SK-N-DZ (cell line): ENCODE measurements around the gene KCNQ1OT1.
"Not testable (repeated sequence)": the region's sequence is repeated elsewhere in the genome, so short reads cannot be mapped to it uniquely, and the experiment has no call there.

Source experiments
- DNase-seq: peaks from one replicate; pipeline ENCODE4 v3.0.0-alpha.2; 2015; ENCODE audit warnings: low spot score

KCNQ1OT1 gene

DNA sequence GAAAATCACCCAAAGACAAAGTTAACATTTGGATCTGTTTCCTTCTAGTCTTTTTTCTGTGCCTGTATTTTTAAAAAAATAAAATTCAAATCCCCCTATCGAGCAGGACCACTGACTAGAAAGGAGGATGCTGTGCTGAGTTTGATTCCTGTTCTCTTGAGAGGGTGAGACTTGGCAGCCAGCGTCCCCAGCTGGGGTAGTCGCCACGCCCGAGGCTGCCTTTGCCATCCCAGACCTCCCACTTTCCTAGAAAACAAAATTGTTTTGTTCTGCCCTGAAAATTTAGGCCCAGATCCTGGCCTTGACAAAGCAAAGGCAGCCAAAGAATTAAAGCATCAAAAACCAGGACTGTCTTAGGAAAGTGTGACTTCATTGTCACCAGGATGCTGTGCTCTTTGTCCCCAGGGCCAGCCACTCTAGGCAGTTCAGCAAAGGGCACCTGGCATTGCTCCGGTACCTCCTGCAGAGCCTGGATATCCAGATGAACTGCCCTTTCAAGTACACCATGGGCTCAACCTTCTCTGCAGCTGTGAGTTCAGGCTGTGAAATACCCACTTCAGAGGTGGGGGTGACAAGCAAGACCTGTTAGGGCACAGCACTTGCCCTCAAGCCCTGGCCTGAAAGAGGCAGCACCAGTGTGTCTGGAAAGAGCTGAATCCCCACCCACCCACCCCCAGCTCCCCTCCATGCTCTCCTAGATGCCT is 44.6 kb downstream of the KCNQ1OT1 start:
- no peak for DNase-seq

DNA sequence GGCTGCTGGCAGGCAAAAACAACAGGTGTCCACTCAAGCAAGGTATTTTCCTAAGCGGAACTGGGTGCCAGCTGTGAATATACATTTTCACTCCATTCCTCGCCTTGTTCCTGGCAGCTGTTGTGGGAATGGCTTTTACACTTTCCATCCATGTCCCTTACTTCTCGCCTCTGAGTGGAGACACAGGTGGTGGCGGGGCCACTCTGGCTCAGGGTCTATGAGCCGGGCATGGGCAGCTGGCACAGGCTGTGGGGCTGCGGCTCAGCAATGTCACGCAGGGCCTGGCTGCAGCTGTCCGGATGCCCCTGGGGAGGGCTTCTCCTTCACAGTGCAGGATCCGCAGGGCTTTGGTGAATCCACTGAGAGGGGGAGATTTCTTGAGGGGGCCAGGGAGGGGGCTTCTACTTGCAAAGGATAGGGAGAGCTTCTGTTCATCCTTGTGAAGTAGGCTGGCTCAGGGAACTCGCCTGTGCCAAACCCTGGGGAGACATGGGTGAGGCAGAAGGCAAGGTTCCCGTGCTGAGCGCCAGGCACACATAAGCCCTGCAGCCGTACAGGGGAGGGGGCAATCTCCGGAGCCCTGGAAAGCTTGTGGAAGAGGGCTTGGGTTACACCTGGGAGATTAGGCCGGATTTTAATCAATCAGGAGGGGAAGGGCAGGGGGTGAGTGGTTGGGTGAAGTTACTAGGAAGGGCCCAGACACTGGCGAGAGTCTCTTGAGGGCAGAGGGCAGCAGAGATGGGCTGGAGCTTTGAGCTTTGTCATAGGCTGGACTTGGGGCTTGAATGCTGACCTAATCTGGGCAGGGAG is 45.7 kb downstream of the KCNQ1OT1 start:
- no peak for DNase-seq

DNA sequence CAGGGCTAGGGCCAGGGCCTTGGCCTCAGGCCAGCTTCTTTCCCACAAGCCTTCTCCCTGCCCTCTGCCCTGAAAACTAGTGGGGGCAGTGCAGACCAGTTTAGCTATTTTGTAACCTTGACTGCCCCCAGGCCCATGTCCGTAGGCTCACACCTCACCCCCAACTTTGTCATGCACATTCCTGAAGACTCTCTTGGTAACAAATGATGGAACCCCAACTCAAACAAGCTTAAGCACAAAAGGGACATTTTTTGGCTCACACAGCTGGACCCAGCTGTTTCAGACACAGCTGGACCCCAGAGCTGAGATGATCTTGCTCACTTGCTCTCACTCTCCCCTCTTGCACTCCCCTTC is 46.6 kb downstream of the KCNQ1OT1 start:
- no peak for DNase-seq

DNA sequence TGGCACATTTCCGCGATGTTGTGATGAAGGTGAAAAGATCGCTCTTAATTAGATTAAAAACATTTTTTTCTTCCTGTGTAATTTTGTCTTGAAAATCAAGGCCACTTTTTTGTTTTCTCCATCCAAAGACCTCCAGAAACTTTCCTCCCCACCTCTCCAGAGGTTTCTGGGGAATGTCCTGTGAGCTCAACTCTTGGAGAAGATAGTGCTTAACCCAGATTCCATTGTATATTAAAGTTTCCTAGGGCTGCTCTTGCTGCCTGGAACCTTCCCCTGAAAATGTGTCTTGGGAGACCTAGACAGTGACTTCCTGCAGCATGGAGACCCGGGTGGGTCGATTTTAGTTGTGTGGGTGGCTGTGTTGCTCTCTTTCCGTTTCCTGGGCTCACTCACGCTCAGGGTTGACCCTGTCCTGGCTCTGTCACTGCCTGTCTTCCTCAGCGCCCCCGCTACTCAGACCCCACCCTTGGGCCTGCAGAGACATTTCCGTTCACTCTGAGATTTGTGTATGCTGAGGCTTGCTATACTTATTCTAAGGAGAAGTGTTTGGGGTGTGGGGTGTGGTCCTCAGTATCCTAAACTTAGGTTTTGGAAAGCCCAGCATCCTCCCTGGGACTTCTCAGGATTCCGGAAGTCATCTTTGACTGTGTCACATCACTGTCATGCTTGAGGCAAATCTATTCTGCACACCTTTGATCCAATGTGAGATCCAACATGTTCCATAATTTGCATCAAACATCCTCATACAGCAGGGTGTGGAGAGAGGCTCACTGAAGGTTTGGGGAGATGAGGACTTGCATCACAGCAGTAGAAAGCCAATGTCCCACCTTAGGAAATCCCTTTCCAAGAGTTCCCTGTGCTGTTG is 47.2 kb downstream of the KCNQ1OT1 start:
- no peak for DNase-seq

DNA sequence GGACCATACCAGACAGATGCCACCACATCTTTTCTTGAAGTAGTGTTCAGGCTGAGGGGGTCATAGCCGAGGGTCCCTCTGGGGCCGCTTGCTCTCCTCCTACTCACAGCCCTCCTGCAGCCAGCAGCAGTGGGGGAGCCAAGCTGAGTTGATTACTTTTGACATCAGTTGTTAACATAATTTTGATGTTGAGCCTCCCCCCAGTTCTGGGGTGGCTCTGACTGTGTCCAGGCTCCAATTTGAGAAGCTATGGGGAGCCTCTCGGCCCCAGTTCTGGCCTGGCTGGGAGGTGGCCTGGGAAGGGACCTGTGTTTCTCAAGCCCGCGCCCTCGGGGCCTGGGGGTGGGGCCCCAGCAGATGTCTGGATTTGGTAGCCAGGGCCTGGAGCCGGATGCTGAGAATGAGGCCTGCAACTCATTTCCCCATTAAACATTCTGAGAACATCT is 47.9 kb downstream of the KCNQ1OT1 start:
- DNase-seq = no peak

DNA sequence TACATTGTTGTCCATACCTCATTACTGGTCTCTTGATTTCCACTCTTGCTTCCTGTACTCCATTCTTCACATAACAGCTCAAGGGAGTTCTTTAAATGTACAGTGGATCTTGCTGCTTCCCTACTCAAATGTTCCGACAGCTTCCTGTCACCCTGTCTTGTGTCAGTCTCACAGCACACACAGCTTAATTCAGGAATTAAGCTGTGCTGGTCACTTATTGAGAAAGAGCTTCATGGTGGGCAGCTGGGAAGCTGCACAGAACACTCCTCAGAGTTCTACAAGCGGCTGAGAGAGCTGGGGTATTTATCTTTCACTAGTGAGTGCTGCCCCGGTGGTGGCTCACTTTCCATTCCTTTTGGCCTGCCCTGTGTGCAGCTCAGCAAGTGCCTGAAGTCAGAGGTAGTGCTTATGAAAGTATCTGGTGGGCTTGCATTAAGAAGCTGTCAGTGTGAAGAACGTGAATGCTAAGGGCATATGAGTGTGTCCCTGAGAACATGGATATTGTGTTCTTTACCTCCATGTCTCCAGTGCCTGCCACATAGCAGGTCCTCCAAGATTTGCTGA is 48.7 kb downstream of the KCNQ1OT1 start:
- no peak for DNase-seq

DNA sequence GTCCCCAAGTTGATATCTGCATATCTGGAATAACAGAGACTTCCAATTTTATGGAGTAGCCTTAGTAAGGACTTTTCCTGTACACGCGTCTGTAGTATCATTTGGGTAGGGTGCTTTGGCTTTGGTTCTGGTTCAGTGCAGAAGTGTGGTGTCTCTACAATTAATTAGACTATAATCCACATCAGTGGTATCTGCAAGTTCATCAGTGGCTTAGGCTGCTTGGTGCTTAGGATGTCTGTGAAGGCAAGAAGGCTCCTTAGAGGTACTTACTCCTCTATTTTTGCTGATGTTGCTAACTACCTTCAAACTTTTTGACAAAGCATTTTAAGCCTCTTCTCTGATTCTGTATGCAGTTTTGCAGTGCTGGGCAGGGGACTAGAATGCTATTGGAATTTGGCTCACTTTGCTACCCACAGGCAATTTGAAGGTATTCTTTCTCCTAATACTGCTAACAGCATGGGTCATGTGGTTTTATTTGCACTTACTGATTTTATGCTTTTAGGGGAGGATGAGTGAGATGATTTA is 49.4 kb downstream of the KCNQ1OT1 start:
- no peak for DNase-seq

DNA sequence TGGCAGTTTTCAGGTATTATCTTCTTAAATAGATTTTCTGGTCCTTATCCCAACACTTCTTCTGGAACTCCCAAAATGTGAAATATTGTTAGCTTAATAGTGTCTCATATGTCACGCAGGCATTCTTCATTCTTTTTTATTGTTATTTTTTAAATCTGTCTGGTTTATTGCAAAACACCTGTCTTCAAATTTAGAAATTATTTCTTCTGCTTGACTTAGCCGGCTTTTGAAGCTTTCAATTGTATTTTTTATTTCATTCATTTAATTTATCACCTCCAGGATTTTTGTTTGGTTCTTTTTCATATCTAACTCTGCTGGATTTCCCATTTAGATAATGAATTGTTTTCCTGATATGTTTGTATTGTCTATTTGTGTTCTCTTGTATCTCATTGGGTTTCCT is 49.9 kb downstream of the KCNQ1OT1 start:
- no peak for DNase-seq

DNA sequence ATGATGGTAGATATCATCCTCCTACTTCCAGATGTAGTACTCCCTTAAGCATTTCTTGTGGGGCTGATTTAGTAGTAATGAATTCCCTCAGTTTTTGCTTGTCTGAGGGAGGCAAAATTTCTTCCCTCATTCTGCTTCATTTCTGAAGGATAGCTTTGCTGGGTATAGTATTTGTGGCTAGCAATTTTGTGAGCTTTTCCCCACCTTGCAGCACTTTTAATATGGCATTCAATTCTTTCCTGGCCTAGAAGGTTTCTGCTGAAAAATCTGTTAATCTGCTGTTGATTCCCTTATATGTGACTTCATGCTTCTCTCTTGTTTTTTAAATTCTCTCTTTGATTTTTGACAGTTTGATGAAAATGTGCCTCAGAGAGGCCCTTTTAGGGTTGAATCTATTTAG is 50.4 kb downstream of the KCNQ1OT1 start:
- DNase-seq = no peak

DNA sequence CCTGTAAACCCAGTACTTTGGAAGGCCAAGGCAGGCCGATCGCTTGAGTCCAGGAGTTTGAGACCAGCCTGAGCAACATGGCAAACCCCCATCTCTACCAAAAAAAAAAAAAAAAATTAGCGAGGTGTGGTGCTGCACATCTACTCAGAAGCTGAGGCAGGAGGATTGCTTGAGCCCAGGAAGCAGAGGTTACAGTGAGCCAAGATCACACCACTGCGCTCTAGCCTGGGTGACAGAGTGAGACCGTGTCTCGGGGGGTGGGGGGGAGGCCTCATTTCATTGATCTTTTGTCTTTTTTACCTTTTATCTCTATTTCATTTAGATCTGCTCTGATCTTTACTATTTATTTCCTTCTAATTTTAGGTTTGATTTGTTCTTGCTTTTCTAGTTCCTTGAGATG is 51.8 kb downstream of the KCNQ1OT1 start:
- DNase-seq = no peak

DNA sequence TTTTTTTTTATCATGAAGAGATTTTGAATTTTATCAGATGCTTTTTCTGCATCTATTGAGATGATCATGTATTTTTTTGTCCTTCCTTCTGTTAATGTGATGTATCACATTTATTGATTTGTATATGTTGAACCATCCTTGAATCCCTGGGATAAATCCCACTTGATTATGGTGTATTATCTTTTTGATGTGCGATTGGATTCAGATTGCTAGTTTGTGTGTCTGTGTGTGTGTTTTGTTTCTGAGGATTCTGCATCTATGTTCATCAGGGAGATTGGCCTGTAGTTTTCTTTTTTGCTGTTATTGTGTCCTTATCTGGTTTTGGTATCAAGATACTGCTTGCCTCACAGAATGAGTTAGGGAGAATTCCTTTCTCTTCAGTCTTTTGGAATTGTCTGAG is 52.6 kb downstream of the KCNQ1OT1 start:
- DNase-seq = no peak

DNA sequence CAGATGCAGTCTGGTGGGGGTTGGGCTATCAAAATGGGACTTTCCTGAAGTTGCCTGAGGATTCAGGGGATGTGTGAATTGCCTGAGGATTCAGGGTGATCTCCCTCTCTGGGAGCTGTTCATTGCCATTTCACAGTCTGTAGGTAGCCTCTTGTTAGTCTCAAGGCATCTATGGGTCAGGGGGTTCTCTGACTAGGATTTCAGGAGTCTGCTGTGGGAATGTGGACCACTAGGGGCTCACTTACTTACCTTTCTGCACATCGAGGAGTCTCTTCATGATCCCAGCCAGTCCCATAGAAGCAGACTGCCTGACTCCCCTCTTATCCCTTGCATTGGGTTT is 54.0 kb downstream of the KCNQ1OT1 start:
- no peak for DNase-seq

DNA sequence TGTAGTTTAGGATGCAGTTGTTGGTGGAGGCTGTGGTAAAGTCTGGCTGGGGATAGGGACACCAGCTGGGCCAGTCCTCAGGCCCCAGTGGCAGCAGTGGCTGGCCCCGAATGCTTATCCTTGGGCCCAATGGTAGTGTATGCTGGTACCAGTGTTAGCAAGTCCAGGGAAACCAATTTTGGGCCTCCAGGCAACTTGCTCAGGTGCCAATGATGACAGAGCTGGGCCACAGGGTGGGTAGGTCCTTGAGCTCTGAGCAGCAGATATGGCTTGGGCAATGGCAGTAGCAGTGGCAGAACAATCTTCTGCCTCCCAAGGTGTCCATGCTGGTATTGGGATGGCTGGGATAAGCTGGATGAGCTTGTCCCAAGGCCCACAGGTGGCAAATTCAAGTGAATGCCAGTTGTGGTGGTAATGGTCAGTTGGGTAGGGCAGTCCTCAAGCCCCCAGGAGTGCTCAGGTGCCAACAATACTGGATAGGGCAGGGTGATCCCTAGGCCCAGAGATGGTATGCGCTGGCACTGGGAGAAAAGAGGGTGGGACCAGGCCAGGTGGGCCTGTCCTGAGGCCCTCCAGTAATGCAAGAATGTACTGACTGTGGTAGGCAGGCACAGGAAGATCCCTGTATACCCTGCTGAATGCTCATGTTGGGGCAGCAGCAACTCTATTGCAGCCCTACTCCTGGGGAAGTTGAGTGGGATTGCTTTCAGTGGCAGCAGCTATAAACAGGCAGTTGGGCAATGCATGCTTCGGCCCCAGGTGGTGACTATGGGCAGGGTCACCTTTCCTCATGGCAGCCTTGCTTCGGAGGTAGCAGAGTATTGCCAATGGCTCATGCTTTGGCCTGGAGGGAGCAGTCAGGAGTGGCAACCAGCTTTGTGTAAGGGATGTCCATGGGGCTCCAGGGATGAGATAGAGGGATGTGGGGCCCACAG is 54.7 kb downstream of the KCNQ1OT1 start:
- no peak for DNase-seq

DNA sequence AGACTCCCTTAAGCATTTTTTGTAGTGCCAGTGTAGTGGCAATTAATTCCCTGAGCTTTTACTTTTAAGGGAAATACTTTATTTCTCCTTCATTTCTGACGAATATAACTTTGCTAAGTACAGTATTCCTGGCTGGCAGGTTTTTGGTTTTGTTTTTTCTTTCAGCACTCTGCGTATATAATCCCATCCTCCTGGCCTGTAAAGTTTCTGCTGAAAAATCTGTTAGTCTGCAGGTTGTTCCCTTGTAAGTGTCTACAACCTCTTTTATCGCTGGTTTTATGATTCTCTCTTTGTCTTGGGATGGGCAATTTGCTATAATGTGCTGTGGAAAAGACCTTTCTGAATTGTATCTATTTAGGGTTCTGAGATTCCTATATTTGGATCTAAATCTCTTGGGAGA is 56.0 kb downstream of the KCNQ1OT1 start:
- no peak for DNase-seq

DNA sequence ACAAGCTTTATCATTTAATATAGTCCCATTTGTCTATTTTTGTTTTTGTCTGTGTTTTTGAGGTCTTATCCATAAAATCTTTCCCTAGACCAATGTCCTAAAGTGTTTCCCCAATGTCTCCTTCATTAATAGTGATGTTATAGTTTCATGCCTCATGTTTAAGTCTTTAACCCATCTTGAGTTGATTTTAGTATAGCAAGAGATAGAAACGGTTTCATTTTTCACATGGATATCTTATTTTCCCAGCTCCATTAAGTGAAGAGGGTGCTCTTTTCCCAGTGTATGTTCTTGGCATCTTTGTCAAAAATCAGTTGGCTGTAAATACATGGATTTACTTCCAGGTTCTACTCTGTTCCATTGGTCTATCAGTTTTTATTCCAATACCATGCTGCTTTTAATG is 58.2 kb downstream of the KCNQ1OT1 start:
- no peak for DNase-seq

DNA sequence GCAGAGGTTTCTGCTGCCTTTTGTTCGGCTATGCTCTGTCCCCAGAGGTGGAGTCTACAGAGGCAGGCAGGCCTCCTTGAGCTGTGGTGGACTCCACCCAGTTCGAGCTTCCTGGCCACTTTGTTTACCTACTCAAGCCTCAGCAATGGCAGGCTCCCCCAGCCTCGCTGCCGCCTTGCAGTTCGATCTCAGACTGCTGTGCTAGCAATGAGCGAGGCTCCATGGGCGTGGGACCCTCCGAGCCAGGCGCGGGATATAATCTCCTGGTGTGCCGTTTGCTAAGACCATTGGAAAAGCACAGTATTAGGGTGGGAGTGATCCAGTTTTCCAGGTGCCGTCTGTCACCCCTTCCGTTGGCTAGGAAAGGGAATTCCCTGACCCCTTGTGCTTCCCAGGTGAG is 60.0 kb downstream of the KCNQ1OT1 start:
- DNase-seq = not testable (repeated sequence)

DNA sequence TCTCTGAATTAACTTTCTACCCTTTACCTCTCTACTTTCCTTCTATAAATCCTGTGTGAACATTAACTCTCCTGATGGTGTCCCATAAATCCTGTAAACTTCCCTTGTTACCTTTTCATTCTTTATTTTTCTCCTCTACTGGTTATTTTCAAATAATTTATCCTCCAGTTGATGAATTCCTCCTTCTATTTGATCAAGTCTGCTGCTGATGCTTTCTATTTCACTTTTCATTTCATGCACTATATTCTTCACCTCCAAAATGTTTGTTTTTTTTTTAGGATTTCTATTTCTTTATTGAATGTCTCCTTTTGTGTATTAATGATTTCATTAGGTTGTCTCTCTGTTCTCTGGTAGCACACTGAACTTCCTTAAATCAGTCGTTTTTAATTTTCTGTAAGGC is 68.6 kb downstream of the KCNQ1OT1 start:
- no peak for DNase-seq

DNA sequence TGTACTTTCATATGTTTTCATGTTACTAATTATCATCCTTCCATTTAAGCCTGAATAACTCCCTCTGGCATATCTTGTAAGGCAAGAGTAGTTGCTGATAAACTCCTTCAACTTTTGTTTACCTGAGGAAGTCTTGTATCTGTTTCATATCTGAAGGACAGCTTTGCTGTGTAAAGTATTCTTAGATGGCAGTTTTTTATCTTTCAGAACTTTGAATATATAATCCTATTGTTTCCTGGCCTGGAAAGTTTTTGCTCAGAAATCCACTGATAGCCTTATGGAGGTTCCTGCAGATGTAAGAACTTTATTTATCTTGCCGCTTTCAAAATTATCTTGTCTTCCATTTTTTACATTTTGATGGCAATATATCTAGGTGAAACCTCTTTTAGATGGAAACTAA is 69.1 kb downstream of the KCNQ1OT1 start:
- no peak for DNase-seq

DNA sequence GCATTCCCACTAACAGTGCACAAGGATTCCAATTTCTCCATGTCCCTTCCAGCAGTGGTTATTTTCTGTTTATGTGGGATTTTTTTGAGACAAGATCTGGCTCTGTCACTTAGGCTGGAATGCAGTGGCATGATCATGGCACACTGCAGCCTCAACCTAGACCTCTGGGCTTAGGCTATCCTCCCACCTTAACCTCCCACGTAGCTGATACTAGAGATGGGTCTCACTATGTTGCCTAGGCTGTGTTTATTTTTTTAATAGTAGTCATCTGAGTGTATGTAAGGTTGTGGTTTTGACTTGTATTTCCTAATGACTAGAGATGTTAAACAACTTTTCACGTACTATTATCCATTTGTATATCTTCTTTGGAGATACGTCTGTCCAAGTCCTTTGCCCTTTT is 74.6 kb downstream of the KCNQ1OT1 start:
- no peak for DNase-seq

DNA sequence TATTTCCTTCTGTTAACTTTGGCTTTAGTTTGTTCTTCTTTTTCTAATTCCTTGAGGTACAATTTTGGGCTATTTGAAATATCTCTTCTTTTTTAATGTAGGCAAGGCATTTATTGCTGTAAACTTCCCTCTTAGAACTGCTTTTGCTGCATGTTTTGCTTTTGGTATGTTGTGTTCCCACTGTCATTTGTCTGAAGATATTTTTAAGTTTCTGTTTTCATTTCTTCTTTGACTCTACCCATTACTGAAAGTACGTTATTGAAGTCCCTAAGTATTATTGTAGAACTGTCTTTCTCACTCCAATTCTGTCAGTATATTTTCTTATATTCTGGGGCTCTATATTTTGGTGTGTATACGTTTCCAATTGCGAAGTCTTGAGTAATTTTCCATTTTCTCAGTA is 77.9 kb downstream of the KCNQ1OT1 start:
- DNase-seq = no peak
